Measurements from ENCODE around the gene KCNJ4.
"Not testable (repeated sequence)": the region's sequence is repeated elsewhere in the genome, so short reads cannot be mapped to it uniquely, and the experiment has no call there.

The KCNJ4 gene

GRCh38 chr22:38414009-38414395 lies 41.0 kb downstream of the KCNJ4 start:
- Histone ChIP-seq H3K36me3 (ENCODE audit: insufficient read depth, low read depth, low read length) (no peaks in the 10 kb centered on the region), H3K4me3 (ENCODE audit: low read length) (no peak overlapping the region), H3K9me3 (ENCODE audit: insufficient read depth, low read depth, low read length) (no peaks in the 10 kb centered on the region), H3K27ac (ENCODE audit: low read length) (no peak overlapping the region), H3K27me3 (ENCODE audit: insufficient read depth, low read length) (no peaks in the 10 kb centered on the region), H3K9ac (ENCODE audit: low read depth, low read length) (no peak overlapping the region), H3K4me1 (ENCODE audit: insufficient read depth, low read length) (no peaks in the 10 kb centered on the region)

DNA sequence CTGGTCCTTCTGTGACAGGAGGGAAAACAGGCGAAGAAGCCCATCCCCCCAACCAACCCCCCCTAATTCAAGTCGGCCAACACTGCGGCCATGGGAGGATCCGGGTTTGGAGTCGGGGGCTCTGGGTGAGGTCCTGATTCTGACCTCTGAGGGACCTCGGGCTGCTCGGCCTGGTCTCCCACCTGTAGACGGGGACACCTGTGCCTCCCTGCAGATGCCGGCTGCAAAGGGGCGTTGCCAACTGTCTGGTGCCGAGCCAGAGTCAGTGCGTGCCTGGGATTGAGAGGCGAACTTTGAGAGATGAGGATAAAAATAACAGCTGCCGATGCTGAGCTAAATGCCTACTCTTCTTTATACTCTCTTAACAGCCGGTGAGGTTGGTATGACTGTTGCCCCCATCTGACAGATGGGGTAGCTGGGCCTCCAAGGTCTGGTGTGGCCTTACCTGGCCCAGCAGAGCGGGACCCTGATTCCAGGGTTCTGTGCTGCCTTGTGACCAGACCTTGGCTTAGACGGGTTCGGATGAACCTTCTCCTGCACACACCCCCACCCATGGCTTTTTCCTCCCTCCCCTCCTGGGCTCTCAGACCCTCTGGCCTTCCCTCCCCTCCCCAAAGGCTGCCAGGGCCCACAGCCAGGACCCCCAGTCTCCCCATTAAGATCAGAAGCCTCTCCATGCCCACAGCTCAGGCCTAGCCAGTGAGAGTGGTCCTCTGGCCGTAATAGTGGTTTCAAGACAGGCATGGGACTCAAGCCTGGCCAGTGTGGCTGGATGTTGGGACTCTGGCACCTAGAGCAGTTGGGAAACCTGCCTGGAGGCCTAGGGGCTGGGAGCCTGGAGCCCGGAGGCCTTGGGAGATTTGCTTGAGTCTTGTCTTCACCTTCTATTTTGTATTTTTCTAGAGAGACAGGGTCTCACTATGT lies 41.7 kb downstream of the KCNJ4 start:
- Histone ChIP-seq H3K4me1 (ENCODE audit: insufficient read depth, low read length) (no peaks in the 10 kb centered on the region), H3K27ac (ENCODE audit: low read length) (no peak overlapping the region), H3K9me3 (ENCODE audit: insufficient read depth, low read depth, low read length) (no peaks in the 10 kb centered on the region), H3K36me3 (ENCODE audit: insufficient read depth, low read depth, low read length) (no peaks in the 10 kb centered on the region), H3K4me3 (ENCODE audit: low read length) (no peak overlapping the region), H3K9ac (ENCODE audit: low read depth, low read length) (no peak overlapping the region), H3K27me3 (ENCODE audit: insufficient read depth, low read length) (no peaks in the 10 kb centered on the region)

- H3K4me3 ChIP-seq (ENCODE audit: low read length), result no peak overlapping the region
- no peaks in the 10 kb centered on the region for H3K4me1 ChIP-seq (ENCODE audit: insufficient read depth, low read length)
- no peaks in the 10 kb centered on the region for H3K27me3 ChIP-seq (ENCODE audit: insufficient read depth, low read length)
- no peaks in the 10 kb centered on the region for H3K36me3 ChIP-seq (ENCODE audit: insufficient read depth, low read depth, low read length)
- H3K9me3 ChIP-seq (ENCODE audit: insufficient read depth, low read depth, low read length), result no peaks in the 10 kb centered on the region
- H3K27ac ChIP-seq (ENCODE audit: low read length), result no peak overlapping the region
- H3K9ac ChIP-seq (ENCODE audit: low read depth, low read length), result no peak overlapping the region
These were observed 42.4 kb downstream of the KCNJ4 start for GRCh38 chr22:38412435-38413084.

DNA sequence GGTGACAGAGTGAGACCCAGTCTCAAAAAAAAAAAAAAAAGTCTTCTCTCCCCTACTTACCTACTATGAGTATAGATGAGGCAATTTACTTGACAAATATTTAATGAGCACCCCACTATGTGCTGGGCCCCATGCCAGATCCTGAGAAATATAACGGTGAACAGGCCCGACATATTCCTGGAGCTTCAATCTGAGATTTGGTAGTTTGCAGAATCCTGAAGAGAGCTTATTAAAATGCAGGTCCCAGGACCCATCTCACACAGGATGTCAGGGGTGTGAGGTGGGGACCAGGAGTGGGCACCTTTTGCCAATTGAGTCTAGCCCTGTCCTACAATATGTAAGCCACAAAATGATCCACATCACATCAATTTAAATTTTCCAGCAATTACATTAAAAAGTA lies 44.0 kb downstream of the KCNJ4 start:
- Histone ChIP-seq H3K4me1 (ENCODE audit: insufficient read depth, low read length) (no peaks in the 10 kb centered on the region), H3K4me3 (ENCODE audit: low read length) (no peak overlapping the region), H3K27me3 (ENCODE audit: insufficient read depth, low read length) (no peaks in the 10 kb centered on the region), H3K9me3 (ENCODE audit: insufficient read depth, low read depth, low read length) (no peaks in the 10 kb centered on the region), H3K9ac (ENCODE audit: low read depth, low read length) (no peak overlapping the region), H3K27ac (ENCODE audit: low read length) (no peak overlapping the region), H3K36me3 (ENCODE audit: insufficient read depth, low read depth, low read length) (no peaks in the 10 kb centered on the region)

DNA sequence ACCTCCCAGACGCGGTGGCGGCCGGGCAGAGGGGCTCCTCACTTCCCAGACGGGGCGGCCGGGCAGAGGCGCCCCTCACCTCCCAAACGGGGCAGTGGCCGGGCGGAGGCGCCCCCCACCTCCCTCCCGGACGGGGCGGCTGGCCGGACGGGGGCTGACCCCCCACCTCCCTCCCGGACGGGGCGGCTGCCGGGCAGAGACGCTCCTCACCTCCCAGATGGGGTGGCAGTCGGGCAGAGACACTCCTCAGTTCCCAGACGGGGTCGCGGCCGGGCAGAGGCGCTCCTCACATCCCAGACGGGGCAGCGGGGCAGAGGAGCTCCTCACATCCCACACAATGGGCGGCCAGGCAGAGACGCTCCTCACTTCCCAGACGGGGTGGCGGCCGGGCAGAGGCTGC lies 45.1 kb downstream of the KCNJ4 start:
- not testable (repeated sequence) for H3K36me3 ChIP-seq (ENCODE audit: insufficient read depth, low read depth, low read length); H3K9ac ChIP-seq (ENCODE audit: low read depth, low read length); H3K27me3 ChIP-seq (ENCODE audit: insufficient read depth, low read length); H3K9me3 ChIP-seq (ENCODE audit: insufficient read depth, low read depth, low read length); H3K4me1 ChIP-seq (ENCODE audit: insufficient read depth, low read length); H3K4me3 ChIP-seq (ENCODE audit: low read length); H3K27ac ChIP-seq (ENCODE audit: low read length)

- Histone ChIP-seq H3K27me3 (ENCODE audit: insufficient read depth, low read length) (no peaks in the 10 kb centered on the region), H3K36me3 (ENCODE audit: insufficient read depth, low read depth, low read length) (no peaks in the 10 kb centered on the region), H3K27ac (ENCODE audit: low read length) (no peak overlapping the region), H3K4me3 (ENCODE audit: low read length) (no peak overlapping the region), H3K9me3 (ENCODE audit: insufficient read depth, low read depth, low read length) (no peaks in the 10 kb centered on the region), H3K9ac (ENCODE audit: low read depth, low read length) (no peak overlapping the region), H3K4me1 (ENCODE audit: insufficient read depth, low read length) (peaks cover 3% of the 10 kb centered on the region; the same call in 1 of the 2 replicates)
These were observed 48.4 kb downstream of the KCNJ4 start for GRCh38 chr22:38406617-38407016.

DNA sequence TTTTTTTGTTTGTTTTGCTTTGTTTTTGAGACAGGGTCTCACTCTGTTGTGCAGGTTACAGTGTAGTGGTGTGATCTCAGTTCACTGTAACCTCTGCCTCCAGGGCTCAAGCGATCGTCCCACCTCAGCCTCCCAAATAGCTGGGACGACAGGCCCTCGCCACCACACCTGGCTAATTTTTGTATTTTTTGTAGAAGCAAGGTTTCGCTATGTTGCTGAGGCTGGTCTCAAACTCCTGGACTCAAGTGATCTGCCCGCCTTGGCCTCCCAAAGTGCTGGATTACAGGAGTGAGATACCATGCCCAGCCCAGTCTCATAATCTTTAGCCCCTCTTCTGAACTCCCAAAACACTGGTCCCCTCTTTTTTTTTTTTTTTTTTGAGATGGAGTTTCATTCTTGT lies 50.6 kb downstream of the KCNJ4 start:
- Histone ChIP-seq H3K36me3 (ENCODE audit: insufficient read depth, low read depth, low read length) (no peaks in the 10 kb centered on the region), H3K9ac (ENCODE audit: low read depth, low read length) (no peak overlapping the region), H3K4me3 (ENCODE audit: low read length) (no peak overlapping the region), H3K9me3 (ENCODE audit: insufficient read depth, low read depth, low read length) (no peaks in the 10 kb centered on the region), H3K27me3 (ENCODE audit: insufficient read depth, low read length) (no peaks in the 10 kb centered on the region), H3K27ac (ENCODE audit: low read length) (no peak overlapping the region), H3K4me1 (ENCODE audit: insufficient read depth, low read length) (peaks cover 23% of the 10 kb centered on the region; the same call in 1 of the 2 replicates)

DNA sequence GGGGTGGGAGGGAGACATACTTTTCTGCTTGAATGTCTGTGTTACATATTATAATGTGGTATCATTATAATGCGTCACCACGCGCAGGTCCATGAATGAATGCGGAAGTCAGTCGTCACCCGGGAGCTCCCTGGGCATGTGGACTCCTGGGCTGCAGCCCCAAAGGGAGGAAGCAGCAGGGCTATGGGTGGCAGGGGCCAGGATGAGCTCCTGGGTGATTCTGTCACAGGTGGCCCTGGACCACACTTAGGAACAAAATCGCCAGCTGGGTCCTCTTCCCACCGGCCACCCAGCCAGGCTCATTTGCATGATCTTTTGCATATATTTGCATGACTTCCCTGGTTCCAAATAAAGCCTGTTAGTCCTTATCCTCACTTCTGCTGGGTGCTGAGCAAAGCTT lies 51.2 kb downstream of the KCNJ4 start:
- Histone ChIP-seq H3K4me1 (ENCODE audit: insufficient read depth, low read length) (peaks cover 23% of the 10 kb centered on the region; the same call in 1 of the 2 replicates), H3K36me3 (ENCODE audit: insufficient read depth, low read depth, low read length) (no peaks in the 10 kb centered on the region), H3K27ac (ENCODE audit: low read length) (no peak overlapping the region), H3K27me3 (ENCODE audit: insufficient read depth, low read length) (no peaks in the 10 kb centered on the region), H3K9ac (ENCODE audit: low read depth, low read length) (no peak overlapping the region), H3K9me3 (ENCODE audit: insufficient read depth, low read depth, low read length) (no peaks in the 10 kb centered on the region), H3K4me3 (ENCODE audit: low read length) (no peak overlapping the region)

- Histone ChIP-seq H3K36me3 (ENCODE audit: insufficient read depth, low read depth, low read length) (no peaks in the 10 kb centered on the region), H3K9me3 (ENCODE audit: insufficient read depth, low read depth, low read length) (no peaks in the 10 kb centered on the region), H3K9ac (ENCODE audit: low read depth, low read length) (no peak overlapping the region), H3K4me1 (ENCODE audit: insufficient read depth, low read length) (peaks cover 23% of the 10 kb centered on the region; the same call in 1 of the 2 replicates), H3K27me3 (ENCODE audit: insufficient read depth, low read length) (no peaks in the 10 kb centered on the region), H3K4me3 (ENCODE audit: low read length) (no peak overlapping the region), H3K27ac (ENCODE audit: low read length) (no peak overlapping the region)
These were observed 52.8 kb downstream of the KCNJ4 start for GRCh38 chr22:38402204-38402603.

GRCh38 chr22:38401336-38402084 lies 53.5 kb downstream of the KCNJ4 start:
- no peaks in the 10 kb centered on the region for H3K9me3 ChIP-seq (ENCODE audit: insufficient read depth, low read depth, low read length)
- H3K4me1 ChIP-seq (ENCODE audit: insufficient read depth, low read length), result peaks cover 23% of the 10 kb centered on the region; the same call in 1 of the 2 replicates
- no peak overlapping the region for H3K27ac ChIP-seq (ENCODE audit: low read length)
- H3K9ac ChIP-seq (ENCODE audit: low read depth, low read length), result no peak overlapping the region
- H3K27me3 ChIP-seq (ENCODE audit: insufficient read depth, low read length), result no peaks in the 10 kb centered on the region
- no peak overlapping the region for H3K4me3 ChIP-seq (ENCODE audit: low read length)
- H3K36me3 ChIP-seq (ENCODE audit: insufficient read depth, low read depth, low read length), result no peaks in the 10 kb centered on the region

GRCh38 chr22:38400256-38400655 lies 54.7 kb downstream of the KCNJ4 start:
- H3K4me1 ChIP-seq (ENCODE audit: insufficient read depth, low read length), result peaks cover 29% of the 10 kb centered on the region
- not testable (repeated sequence) for H3K27ac ChIP-seq (ENCODE audit: low read length); H3K36me3 ChIP-seq (ENCODE audit: insufficient read depth, low read depth, low read length); H3K4me3 ChIP-seq (ENCODE audit: low read length); H3K27me3 ChIP-seq (ENCODE audit: insufficient read depth, low read length); H3K9me3 ChIP-seq (ENCODE audit: insufficient read depth, low read depth, low read length); H3K9ac ChIP-seq (ENCODE audit: low read depth, low read length)
